Measurements from ENCODE around the gene C19orf85. TPM values are rescaled to one million over a fixed set of nuclear protein-coding genes. Genes with fewer than 3 reads are reported as not detected.

C19orf85 gene
- total RNA-seq, 1 donor from 2014 or later: not detected

DNA sequence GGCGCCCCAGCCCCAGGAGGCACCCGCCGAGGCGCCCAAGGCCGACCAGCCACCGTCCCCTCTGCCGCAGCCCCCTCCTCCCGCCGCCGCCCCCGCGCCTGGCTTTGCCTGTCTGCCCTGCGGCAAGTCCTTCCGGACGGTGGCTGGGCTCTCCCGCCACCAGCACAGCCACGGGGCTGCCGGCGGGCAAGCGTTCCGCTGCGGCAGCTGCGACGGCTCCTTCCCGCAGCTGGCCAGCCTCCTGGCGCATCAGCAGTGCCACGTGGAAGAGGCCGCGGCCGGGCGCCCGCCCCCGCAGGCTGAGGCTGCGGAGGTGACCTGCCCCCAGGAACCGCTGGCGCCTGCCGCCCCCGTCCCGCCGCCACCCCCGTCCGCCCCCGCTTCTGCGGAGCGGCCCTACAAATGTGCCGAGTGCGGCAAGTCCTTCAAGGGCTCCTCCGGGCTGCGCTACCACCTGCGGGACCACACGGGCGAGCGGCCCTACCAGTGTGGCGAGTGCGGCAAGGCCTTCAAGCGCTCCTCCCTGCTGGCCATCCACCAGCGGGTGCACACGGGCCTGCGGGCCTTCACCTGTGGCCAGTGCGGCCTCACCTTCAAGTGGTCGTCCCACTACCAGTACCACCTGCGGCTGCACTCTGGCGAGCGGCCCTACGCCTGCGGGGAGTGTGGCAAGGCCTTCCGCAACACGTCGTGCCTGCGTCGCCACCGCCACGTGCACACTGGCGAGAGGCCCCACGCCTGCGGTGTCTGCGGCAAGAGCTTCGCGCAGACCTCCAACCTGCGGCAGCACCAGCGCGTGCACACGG lies 17.8 kb upstream of the C19orf85 start:
- H3K27ac ChIP-seq: no peak overlapping the region
- no peak for TF ChIP-seq POLR2AphosphoS5 (IDR thresholded peaks at IDR 0.05; ENCODE audit: insufficient read depth in 1 of 2, low read depth in 1 of 2)
- TF ChIP-seq, protein P1, sequence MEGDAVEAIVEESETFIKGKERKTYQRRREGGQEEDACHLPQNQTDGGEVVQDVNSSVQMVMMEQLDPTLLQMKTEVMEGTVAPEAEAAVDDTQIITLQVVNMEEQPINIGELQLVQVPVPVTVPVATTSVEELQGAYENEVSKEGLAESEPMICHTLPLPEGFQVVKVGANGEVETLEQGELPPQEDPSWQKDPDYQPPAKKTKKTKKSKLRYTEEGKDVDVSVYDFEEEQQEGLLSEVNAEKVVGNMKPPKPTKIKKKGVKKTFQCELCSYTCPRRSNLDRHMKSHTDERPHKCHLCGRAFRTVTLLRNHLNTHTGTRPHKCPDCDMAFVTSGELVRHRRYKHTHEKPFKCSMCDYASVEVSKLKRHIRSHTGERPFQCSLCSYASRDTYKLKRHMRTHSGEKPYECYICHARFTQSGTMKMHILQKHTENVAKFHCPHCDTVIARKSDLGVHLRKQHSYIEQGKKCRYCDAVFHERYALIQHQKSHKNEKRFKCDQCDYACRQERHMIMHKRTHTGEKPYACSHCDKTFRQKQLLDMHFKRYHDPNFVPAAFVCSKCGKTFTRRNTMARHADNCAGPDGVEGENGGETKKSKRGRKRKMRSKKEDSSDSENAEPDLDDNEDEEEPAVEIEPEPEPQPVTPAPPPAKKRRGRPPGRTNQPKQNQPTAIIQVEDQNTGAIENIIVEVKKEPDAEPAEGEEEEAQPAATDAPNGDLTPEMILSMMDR (IDR thresholded peaks at IDR 0.05): no peak
- no peak for TF ChIP-seq POLR2A (IDR thresholded peaks at IDR 0.05)
- no peaks in the 10 kb centered on the region for H3K27me3 ChIP-seq
- no peaks in the 10 kb centered on the region for H3K36me3 ChIP-seq
- peaks cover 49% of the 10 kb centered on the region for H3K4me1 ChIP-seq
- intact Hi-C loops (cut with DNase I): no loop called here
- H3K9me3 ChIP-seq: no peaks in the 10 kb centered on the region
- H3K4me3 ChIP-seq: no peak overlapping the region
- DNase-seq (ENCODE audit: extremely low spot score in 2 of 2): no peak

DNA sequence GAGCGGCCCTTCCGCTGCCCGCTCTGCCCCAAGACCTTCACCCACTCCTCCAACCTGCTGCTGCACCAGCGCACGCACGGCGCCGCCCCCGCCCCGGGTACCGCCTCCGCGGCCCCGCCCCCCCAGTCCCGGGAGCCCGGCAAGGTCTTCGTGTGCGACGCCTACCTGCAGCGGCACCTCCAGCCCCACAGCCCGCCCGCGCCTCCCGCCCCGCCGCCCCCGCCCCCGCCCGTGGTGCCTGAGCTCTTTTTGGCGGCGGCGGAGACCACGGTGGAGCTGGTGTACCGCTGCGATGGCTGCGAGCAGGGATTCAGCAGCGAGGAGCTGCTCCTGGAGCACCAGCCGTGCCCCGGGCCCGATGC lies 17.2 kb upstream of the C19orf85 start:
- H3K27me3 ChIP-seq: no peaks in the 10 kb centered on the region
- H3K9me3 ChIP-seq: no peaks in the 10 kb centered on the region
- H3K27ac ChIP-seq: no peak overlapping the region
- no peak overlapping the region for H3K4me3 ChIP-seq
- H3K36me3 ChIP-seq: no peaks in the 10 kb centered on the region
- no peak for DNase-seq (ENCODE audit: extremely low spot score in 2 of 2)
- intact Hi-C loops (cut with DNase I): no loop called here
- peaks cover 45% of the 10 kb centered on the region for H3K4me1 ChIP-seq
- TF ChIP-seq, protein P1 (IDR thresholded peaks at IDR 0.05): no peak
- TF ChIP-seq POLR2AphosphoS5 (IDR thresholded peaks at IDR 0.05; ENCODE audit: insufficient read depth in 1 of 2, low read depth in 1 of 2): no peak
- no peak for TF ChIP-seq POLR2A (IDR thresholded peaks at IDR 0.05)

DNA sequence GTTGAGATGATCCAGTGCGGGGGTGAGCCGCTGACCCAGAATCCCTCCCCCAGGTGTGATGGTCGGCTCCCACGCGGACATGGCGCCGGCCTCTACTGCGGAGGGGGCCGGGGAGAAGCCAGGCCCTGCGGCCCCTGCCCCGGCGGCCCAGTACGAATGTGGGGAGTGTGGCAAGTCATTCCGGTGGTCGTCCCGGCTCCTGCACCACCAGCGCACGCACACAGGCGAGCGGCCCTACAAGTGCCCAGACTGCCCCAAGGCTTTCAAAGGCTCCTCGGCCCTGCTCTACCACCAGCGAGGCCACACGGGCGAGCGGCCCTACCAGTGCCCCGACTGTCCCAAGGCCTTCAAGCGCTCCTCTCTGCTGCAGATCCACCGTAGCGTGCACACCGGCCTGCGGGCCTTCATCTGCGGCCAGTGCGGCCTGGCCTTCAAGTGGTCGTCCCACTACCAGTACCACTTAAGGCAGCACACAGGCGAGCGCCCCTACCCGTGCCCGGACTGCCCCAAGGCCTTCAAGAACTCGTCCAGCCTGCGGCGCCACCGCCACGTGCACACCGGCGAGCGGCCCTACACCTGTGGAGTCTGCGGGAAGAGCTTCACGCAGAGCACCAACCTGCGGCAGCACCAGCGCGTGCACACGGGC lies 16.7 kb upstream of the C19orf85 start:
- Histone ChIP-seq H3K9me3 (no peaks in the 10 kb centered on the region), H3K4me1 (peaks cover 40% of the 10 kb centered on the region), H3K27me3 (no peaks in the 10 kb centered on the region), H3K27ac (no peak overlapping the region), H3K4me3 (no peak overlapping the region), H3K36me3 (no peaks in the 10 kb centered on the region)
- intact Hi-C loops (cut with DNase I): no loop called here
- TF ChIP-seq, protein P1 (IDR thresholded peaks at IDR 0.05): no peak
- TF ChIP-seq POLR2A (IDR thresholded peaks at IDR 0.05): no peak
- TF ChIP-seq POLR2AphosphoS5 (IDR thresholded peaks at IDR 0.05; ENCODE audit: insufficient read depth in 1 of 2, low read depth in 1 of 2): no peak
- DNase-seq (ENCODE audit: extremely low spot score in 2 of 2): no peak

DNA sequence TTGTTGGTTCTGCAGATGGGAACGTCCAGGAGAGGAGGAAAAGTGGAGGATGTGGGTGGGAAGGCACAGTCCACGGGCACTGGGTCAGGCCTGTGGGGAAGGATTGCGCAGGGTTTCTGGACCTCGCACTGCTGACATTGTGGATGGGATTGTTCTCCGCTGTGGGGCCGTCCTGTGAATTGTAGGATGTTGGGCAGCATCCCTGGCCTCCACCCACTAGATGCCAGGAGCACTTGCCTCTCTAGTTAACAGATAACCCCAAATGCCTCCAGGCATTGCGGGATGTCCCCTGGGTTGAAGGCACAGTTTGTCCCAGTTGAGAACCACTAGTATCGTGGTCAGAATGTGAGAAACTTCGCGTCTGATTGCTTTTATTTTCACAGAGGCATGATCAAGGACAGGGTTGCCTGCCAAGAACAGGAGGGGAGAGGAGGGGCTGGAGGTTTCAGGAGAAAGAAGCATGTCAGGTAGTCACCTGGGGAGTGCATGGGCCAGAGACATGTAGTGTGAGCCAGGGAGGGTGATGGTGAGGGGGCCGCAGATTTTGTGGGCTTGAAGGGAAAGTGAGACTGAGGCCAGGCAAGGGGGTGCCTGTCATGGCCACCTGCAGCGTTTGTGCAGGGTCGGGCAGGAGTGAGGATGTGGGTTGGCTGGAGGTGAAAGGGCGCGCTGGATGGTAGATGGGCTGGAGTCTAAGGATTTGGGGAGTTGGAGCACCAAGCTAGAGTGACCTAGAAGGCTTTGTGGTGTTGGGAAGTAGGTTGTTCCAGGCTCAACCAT lies 15.1 kb upstream of the C19orf85 start:
- no peak for TF ChIP-seq POLR2A (IDR thresholded peaks at IDR 0.05)
- TF ChIP-seq POLR2AphosphoS5 (IDR thresholded peaks at IDR 0.05; ENCODE audit: insufficient read depth in 1 of 2, low read depth in 1 of 2): no peak
- TF ChIP-seq, protein P1 (IDR thresholded peaks at IDR 0.05): no peak

More for the DNA sequence above, 15.1 kb upstream of the C19orf85 start:
- H3K4me1 ChIP-seq: peaks cover 38% of the 10 kb centered on the region
- H3K27me3 ChIP-seq: no peaks in the 10 kb centered on the region
- no peaks in the 10 kb centered on the region for H3K9me3 ChIP-seq
- H3K4me3 ChIP-seq: no peak overlapping the region
- no peak overlapping the region for H3K27ac ChIP-seq
- intact Hi-C loops (cut with DNase I): no loop called here
- H3K36me3 ChIP-seq: no peaks in the 10 kb centered on the region
- DNase-seq (ENCODE audit: extremely low spot score in 2 of 2): no peak
